ENCODE data around the gene SERPINB12. TPM values are rescaled to one million over a fixed set of nuclear protein-coding genes. Genes with fewer than 3 reads are reported as not detected.

SERPINB12 gene
- total RNA-seq, 1 donor from 2014 or later, result not detected

- no peak for TF ChIP-seq CTCF (IDR thresholded peaks at IDR 0.05)
- no peak overlapping the region for H3K27ac Mint-ChIP-seq (ENCODE audit: unreplicated experiment)
- H3K9me3 Mint-ChIP-seq (ENCODE audit: low read depth), result no peaks in the 10 kb centered on the region
- peaks cover 16% of the 10 kb centered on the region for H3K4me1 Mint-ChIP-seq (ENCODE audit: low read depth)
- H3K36me3 Mint-ChIP-seq (ENCODE audit: low read depth), result peaks cover under 1% of the 10 kb centered on the region
- H3K4me3 Mint-ChIP-seq (ENCODE audit: unreplicated experiment), result no peak overlapping the region
- no peak for DNase-seq (ENCODE audit: low spot score)
- peaks cover 6% of the 10 kb centered on the region for H3K27me3 Mint-ChIP-seq (ENCODE audit: low read depth)
Measured at GRCh38 chr18:63508596-63508995, 33.6 kb upstream of the SERPINB12 start.

- no peak for DNase-seq (ENCODE audit: low spot score)
- peaks cover 2% of the 10 kb centered on the region for H3K36me3 Mint-ChIP-seq (ENCODE audit: low read depth)
- no peak overlapping the region for H3K27ac Mint-ChIP-seq (ENCODE audit: unreplicated experiment)
- no peak overlapping the region for H3K4me3 Mint-ChIP-seq (ENCODE audit: unreplicated experiment)
- H3K9me3 Mint-ChIP-seq (ENCODE audit: low read depth), result no peaks in the 10 kb centered on the region
- peaks cover 8% of the 10 kb centered on the region for H3K27me3 Mint-ChIP-seq (ENCODE audit: low read depth)
- peaks cover 21% of the 10 kb centered on the region for H3K4me1 Mint-ChIP-seq (ENCODE audit: low read depth)
- TF ChIP-seq CTCF (IDR thresholded peaks at IDR 0.05), result peak; percentile 82
Measured at GRCh38 chr18:63511285-63511684, 30.9 kb upstream of the SERPINB12 start.

DNA sequence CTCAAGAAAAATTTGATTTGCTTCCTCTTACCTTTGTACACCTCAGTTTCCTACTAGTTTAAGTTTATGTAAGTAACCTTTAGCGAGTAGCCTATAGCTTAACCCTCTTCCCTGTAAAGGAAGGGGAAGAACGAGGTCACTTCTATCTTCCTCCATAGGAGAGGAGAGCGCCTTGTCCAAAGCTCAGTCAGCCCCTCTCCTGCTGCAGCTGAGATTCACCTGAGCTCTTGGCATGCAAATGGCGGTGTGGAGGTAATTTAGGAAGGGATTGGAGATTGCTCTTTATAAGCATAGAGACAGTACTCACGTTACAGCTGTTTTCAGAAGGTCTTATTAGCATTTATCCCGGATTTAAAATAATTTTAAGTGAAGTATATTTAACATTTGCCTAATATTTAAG is 27.8 kb upstream of the SERPINB12 start:
- H3K27me3 Mint-ChIP-seq (ENCODE audit: low read depth), result peaks cover 8% of the 10 kb centered on the region
- no peak for DNase-seq (ENCODE audit: low spot score)
- peaks cover 13% of the 10 kb centered on the region for H3K4me1 Mint-ChIP-seq (ENCODE audit: low read depth)
- H3K36me3 Mint-ChIP-seq (ENCODE audit: low read depth), result peaks cover 2% of the 10 kb centered on the region
- TF ChIP-seq CTCF (IDR thresholded peaks at IDR 0.05), result no peak
- no peak overlapping the region for H3K27ac Mint-ChIP-seq (ENCODE audit: unreplicated experiment)
- H3K4me3 Mint-ChIP-seq (ENCODE audit: unreplicated experiment), result no peak overlapping the region
- no peaks in the 10 kb centered on the region for H3K9me3 Mint-ChIP-seq (ENCODE audit: low read depth)

DNA sequence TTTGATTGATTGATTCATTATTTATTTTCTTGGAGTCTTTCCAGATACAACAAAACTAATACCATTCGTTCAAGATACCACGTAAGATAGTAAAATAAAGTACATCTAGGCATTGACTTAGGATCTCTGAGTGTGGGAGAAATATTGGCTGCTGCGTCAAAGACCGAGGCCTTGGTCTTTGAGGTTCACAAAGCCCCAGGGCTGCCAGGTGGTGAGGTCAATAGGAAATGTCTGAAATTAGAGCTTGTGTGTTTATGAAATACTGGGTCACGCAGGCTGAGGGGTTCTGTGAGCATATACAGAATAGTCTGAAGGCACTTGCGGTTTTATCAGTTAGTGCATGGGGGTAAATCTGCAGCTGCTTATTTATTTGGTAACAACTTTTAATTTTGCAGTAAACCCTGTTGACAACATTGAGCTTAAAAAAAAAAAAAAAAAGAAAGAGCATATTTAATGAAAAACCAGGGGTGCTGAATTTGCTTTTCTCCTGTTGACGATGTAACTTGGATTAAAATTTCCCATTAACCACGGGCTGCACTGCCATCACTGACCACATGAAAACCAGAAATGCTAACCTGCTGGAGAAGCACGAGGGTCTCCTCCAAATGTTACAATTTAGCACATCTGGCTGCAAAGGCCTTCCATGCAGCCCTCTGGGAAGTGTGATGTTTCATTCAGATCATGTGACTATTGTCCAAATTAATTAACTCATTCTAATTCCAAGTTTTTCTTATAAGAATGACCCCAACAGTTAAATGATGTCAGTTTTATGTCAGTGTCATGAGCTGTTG is 27.1 kb upstream of the SERPINB12 start:
- no peak overlapping the region for H3K27ac Mint-ChIP-seq (ENCODE audit: unreplicated experiment)
- DNase-seq (ENCODE audit: low spot score), result no peak
- TF ChIP-seq CTCF (IDR thresholded peaks at IDR 0.05), result peak; percentile 51
- H3K9me3 Mint-ChIP-seq (ENCODE audit: low read depth), result no peaks in the 10 kb centered on the region
- peaks cover 2% of the 10 kb centered on the region for H3K36me3 Mint-ChIP-seq (ENCODE audit: low read depth)
- H3K27me3 Mint-ChIP-seq (ENCODE audit: low read depth), result peaks cover 10% of the 10 kb centered on the region
- no peak overlapping the region for H3K4me3 Mint-ChIP-seq (ENCODE audit: unreplicated experiment)
- H3K4me1 Mint-ChIP-seq (ENCODE audit: low read depth), result peaks cover 13% of the 10 kb centered on the region

DNA sequence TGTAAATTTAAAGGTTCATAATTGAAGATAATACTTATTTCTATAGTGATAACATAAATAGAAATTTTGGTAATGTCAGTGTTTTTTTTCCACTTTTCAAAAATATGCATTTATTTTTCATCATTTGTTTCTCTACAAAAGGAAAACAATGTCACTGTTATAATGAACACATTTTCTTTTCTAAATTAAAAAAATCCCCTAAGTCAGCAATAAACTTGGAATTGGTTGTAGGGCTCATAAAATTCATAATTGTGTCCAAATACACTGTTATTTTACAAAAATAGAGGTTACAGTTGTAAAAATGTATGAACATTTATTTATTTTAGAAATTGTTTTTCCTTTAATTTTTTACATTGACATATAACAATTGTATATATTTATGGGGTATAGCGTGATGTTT is 26.4 kb upstream of the SERPINB12 start:
- no peak for DNase-seq (ENCODE audit: low spot score)
- H3K36me3 Mint-ChIP-seq (ENCODE audit: low read depth), result peaks cover 2% of the 10 kb centered on the region

More for the DNA sequence above, 26.4 kb upstream of the SERPINB12 start:
- H3K27ac Mint-ChIP-seq (ENCODE audit: unreplicated experiment), result no peak overlapping the region
- no peak overlapping the region for H3K4me3 Mint-ChIP-seq (ENCODE audit: unreplicated experiment)
- H3K9me3 Mint-ChIP-seq (ENCODE audit: low read depth), result no peaks in the 10 kb centered on the region
- peaks cover 15% of the 10 kb centered on the region for H3K27me3 Mint-ChIP-seq (ENCODE audit: low read depth)
- TF ChIP-seq CTCF (IDR thresholded peaks at IDR 0.05), result no peak
- peaks cover 13% of the 10 kb centered on the region for H3K4me1 Mint-ChIP-seq (ENCODE audit: low read depth)
